Measurements from ENCODE around the gene APOBEC3A. TPM values are rescaled to one million over a fixed set of nuclear protein-coding genes. Genes with fewer than 3 reads are reported as not detected.

The APOBEC3A gene
- total RNA-seq, 1 donor: not detected

DNA sequence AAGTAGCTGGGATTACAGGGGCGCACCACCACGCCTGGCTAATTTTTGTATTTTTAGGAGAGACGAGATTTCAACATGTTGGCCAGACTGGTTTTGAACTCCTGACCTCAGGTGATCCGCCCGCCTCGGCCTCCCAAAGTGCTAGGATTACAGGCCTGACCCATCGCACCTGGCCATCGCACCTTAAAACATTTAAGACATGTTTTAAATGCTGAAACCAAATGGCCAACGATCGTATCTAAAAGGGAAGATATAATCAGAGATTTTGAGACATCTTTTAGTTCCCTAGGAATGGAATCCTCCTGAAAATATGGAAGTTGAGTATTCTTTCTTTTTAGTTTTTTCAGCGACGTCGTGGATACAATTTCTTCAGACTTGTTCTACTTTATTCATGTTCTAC lies 21.8 kb upstream of the APOBEC3A start:
- Histone ChIP-seq H3K36me3 (ENCODE audit: insufficient read depth, low read length) (no peaks in the 10 kb centered on the region), H3K4me3 (ENCODE audit: insufficient read depth, low read length) (no peak overlapping the region), H3K27ac (ENCODE audit: low read depth, low read length) (no peak overlapping the region), H4K20me1 (ENCODE audit: insufficient read depth, low read length) (no peaks in the 10 kb centered on the region), H3K4me1 (ENCODE audit: insufficient read depth, low read length) (no peaks in the 10 kb centered on the region), H3K9me3 (ENCODE audit: low read depth, low read length) (no peaks in the 10 kb centered on the region), H2AFZ (ENCODE audit: low read length) (no peak overlapping the region), H3K4me2 (ENCODE audit: insufficient read depth, low read length) (no peak overlapping the region), H3K79me2 (ENCODE audit: insufficient read depth, low read length) (no peaks in the 10 kb centered on the region), H3K27me3 (ENCODE audit: insufficient read depth, low read length) (peaks cover 35% of the 10 kb centered on the region)
- TF ChIP-seq, protein P1, sequence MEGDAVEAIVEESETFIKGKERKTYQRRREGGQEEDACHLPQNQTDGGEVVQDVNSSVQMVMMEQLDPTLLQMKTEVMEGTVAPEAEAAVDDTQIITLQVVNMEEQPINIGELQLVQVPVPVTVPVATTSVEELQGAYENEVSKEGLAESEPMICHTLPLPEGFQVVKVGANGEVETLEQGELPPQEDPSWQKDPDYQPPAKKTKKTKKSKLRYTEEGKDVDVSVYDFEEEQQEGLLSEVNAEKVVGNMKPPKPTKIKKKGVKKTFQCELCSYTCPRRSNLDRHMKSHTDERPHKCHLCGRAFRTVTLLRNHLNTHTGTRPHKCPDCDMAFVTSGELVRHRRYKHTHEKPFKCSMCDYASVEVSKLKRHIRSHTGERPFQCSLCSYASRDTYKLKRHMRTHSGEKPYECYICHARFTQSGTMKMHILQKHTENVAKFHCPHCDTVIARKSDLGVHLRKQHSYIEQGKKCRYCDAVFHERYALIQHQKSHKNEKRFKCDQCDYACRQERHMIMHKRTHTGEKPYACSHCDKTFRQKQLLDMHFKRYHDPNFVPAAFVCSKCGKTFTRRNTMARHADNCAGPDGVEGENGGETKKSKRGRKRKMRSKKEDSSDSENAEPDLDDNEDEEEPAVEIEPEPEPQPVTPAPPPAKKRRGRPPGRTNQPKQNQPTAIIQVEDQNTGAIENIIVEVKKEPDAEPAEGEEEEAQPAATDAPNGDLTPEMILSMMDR (IDR thresholded peaks at IDR 0.05; ENCODE audit: extremely low read depth, low read depth, low read length): no peak
- DNase-seq (ENCODE audit: insufficient read length, low spot score, missing footprints): no peak

DNA sequence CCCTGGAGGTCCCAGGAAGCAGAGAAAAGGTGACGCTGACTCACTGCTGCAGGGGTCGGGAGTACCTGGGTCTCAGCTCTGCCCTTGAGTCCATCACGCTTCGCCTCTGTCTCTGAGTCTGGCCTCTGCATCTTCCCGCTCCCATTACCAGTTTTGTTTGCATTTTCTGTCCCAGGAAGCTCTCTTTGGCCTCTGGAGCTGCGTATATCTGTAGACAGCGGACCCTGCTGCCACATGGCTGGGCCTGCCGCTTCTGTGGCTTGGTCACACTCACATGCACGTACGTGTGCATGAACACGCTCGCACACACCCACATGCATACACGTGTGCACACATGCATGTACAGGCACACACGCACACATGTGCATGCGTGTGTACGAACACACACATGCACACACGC lies 20.8 kb upstream of the APOBEC3A start:
- Histone ChIP-seq H2AFZ (ENCODE audit: low read length) (no peak overlapping the region), H3K9me3 (ENCODE audit: low read depth, low read length) (no peaks in the 10 kb centered on the region), H3K36me3 (ENCODE audit: insufficient read depth, low read length) (no peaks in the 10 kb centered on the region), H3K79me2 (ENCODE audit: insufficient read depth, low read length) (no peaks in the 10 kb centered on the region), H3K27ac (ENCODE audit: low read depth, low read length) (no peak overlapping the region), H3K4me1 (ENCODE audit: insufficient read depth, low read length) (no peaks in the 10 kb centered on the region), H3K4me2 (ENCODE audit: insufficient read depth, low read length) (no peak overlapping the region), H3K27me3 (ENCODE audit: insufficient read depth, low read length) (peaks cover 33% of the 10 kb centered on the region), H4K20me1 (ENCODE audit: insufficient read depth, low read length) (no peaks in the 10 kb centered on the region), H3K4me3 (ENCODE audit: insufficient read depth, low read length) (no peak overlapping the region)
- TF ChIP-seq, protein P1 (IDR thresholded peaks at IDR 0.05; ENCODE audit: extremely low read depth, low read depth, low read length): no peak
- no peak for DNase-seq (ENCODE audit: insufficient read length, low spot score, missing footprints)

DNA sequence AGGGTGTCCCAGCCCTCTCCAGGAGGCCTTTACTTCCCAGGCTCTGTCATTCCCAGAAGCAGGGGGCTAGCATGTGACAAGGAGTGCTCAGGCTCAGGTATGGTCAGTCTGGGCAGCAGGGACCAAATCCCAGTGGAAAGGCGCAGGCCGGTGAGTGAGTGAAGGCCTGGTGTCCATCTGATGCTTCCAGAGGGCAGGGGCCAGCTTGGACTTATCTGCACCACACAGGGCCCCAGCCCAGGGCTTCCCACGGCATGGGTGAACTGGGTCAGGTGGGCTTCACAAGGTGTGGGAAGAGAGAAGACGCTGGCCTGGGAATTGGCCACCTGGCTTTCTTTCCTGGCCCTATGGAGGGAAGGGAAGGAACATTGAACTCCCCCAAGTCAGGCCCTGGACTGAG lies 20.4 kb upstream of the APOBEC3A start:
- Histone ChIP-seq H3K4me2 (ENCODE audit: insufficient read depth, low read length) (no peak overlapping the region), H3K9me3 (ENCODE audit: low read depth, low read length) (no peaks in the 10 kb centered on the region), H3K27ac (ENCODE audit: low read depth, low read length) (no peak overlapping the region)

DNA sequence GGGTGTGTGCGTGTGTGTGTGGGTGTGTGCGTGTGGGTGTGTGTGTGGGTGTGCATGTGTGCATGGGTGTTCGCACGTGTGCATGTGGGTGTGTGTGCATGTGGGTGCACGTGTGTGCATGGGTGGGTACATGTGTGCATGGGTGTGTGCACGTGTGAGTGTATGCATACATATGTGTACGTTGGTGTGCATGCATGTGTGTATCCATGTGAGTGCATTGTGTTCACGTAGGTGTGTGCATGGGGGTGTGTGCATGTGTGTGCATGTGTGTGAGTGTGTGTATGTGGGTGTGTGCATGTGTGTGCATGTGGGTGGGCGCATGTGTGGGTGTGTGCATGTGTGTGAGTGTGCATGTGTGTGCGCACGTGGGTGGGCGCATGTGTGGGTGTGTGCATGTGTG lies 19.9 kb upstream of the APOBEC3A start:
- no peak overlapping the region for H3K4me2 ChIP-seq (ENCODE audit: insufficient read depth, low read length)
- H3K27ac ChIP-seq (ENCODE audit: low read depth, low read length): no peak overlapping the region
- no peak for DNase-seq (ENCODE audit: insufficient read length, low spot score, missing footprints)
- no peaks in the 10 kb centered on the region for H3K79me2 ChIP-seq (ENCODE audit: insufficient read depth, low read length)
- H3K4me1 ChIP-seq (ENCODE audit: insufficient read depth, low read length): no peaks in the 10 kb centered on the region
- peaks cover 30% of the 10 kb centered on the region for H3K27me3 ChIP-seq (ENCODE audit: insufficient read depth, low read length)
- no peaks in the 10 kb centered on the region for H3K9me3 ChIP-seq (ENCODE audit: low read depth, low read length)
- no peak overlapping the region for H3K4me3 ChIP-seq (ENCODE audit: insufficient read depth, low read length)
- no peaks in the 10 kb centered on the region for H4K20me1 ChIP-seq (ENCODE audit: insufficient read depth, low read length)
- TF ChIP-seq, protein P1 (IDR thresholded peaks at IDR 0.05; ENCODE audit: extremely low read depth, low read depth, low read length): no peak
- no peak overlapping the region for H2AFZ ChIP-seq (ENCODE audit: low read length)
- H3K36me3 ChIP-seq (ENCODE audit: insufficient read depth, low read length): no peaks in the 10 kb centered on the region

More for the DNA sequence above, 20.4 kb upstream of the APOBEC3A start:
- no peaks in the 10 kb centered on the region for H3K36me3 ChIP-seq (ENCODE audit: insufficient read depth, low read length)
- no peaks in the 10 kb centered on the region for H4K20me1 ChIP-seq (ENCODE audit: insufficient read depth, low read length)
- DNase-seq (ENCODE audit: insufficient read length, low spot score, missing footprints): no peak
- TF ChIP-seq, protein P1 (IDR thresholded peaks at IDR 0.05; ENCODE audit: extremely low read depth, low read depth, low read length): no peak
- H3K79me2 ChIP-seq (ENCODE audit: insufficient read depth, low read length): no peaks in the 10 kb centered on the region
- no peak overlapping the region for H3K4me3 ChIP-seq (ENCODE audit: insufficient read depth, low read length)
- no peaks in the 10 kb centered on the region for H3K4me1 ChIP-seq (ENCODE audit: insufficient read depth, low read length)
- H3K27me3 ChIP-seq (ENCODE audit: insufficient read depth, low read length): peaks cover 33% of the 10 kb centered on the region
- H2AFZ ChIP-seq (ENCODE audit: low read length): no peak overlapping the region

Measured in osteoblast (primary cell).